AG10803 (cell line): ENCODE results near the gene RFC5.
A peak's percentile ranks its signal among the peaks of the same experiment; 100 is the strongest.

Experiments used
- DNase-seq: peaks from one replicate; pipeline ENCODE4 v3.0.0; 2010; ENCODE audit warnings: low read depth
- H3K4me3 ChIP-seq: 2 replicates; pipeline ENCODE4 v1.5.1; 2011; ENCODE audit warnings: mild to moderate bottlenecking, low read length, control low read depth
- TF ChIP-seq, protein P1 (sequence below): conservative IDR thresholded peaks from 2 replicates; pipeline ENCODE4 v1.5.1; 2011; ENCODE audit warnings: mild to moderate bottlenecking, low read length, control low read depth, inconsistent platforms

RFC5 gene

DNA sequence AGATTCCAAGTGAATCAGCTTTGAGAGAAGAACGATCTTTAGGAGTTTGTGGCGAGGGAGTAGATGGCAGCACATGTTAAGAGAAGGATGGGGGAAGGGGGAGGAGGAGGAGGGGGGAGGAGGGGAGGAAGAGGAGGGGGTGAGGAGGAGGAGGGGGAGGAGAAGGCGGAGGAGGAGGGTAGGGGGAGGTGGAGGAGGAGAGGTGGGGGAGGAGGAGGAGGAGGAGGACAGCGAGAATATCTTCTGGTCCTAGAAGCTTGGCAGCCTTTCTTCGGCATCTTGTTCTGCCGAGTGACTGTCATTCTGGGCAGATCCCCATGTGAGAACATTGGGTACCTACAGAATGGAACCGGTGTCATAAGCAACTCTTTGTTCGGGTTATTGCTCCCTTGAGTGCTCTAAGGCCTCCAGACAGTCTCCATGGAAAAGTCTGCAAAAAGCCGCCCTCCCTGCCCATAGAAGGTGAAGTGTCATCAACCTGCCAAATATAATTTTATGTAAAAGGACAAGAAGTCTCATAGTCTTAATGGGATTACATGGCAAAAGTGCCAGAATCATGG lies 6.9 kb downstream of the RFC5 start:
- TF ChIP-seq, protein P1, sequence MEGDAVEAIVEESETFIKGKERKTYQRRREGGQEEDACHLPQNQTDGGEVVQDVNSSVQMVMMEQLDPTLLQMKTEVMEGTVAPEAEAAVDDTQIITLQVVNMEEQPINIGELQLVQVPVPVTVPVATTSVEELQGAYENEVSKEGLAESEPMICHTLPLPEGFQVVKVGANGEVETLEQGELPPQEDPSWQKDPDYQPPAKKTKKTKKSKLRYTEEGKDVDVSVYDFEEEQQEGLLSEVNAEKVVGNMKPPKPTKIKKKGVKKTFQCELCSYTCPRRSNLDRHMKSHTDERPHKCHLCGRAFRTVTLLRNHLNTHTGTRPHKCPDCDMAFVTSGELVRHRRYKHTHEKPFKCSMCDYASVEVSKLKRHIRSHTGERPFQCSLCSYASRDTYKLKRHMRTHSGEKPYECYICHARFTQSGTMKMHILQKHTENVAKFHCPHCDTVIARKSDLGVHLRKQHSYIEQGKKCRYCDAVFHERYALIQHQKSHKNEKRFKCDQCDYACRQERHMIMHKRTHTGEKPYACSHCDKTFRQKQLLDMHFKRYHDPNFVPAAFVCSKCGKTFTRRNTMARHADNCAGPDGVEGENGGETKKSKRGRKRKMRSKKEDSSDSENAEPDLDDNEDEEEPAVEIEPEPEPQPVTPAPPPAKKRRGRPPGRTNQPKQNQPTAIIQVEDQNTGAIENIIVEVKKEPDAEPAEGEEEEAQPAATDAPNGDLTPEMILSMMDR, result no peak
- H3K4me3 ChIP-seq, result no peak overlapping the region
- no peak for DNase-seq

- DNase-seq, result no peak
- no peak overlapping the region for H3K4me3 ChIP-seq
- TF ChIP-seq, protein P1, result no peak
These were observed 8.7 kb downstream of the RFC5 start for GRCh38 chr12:118025168-118025567.

DNA sequence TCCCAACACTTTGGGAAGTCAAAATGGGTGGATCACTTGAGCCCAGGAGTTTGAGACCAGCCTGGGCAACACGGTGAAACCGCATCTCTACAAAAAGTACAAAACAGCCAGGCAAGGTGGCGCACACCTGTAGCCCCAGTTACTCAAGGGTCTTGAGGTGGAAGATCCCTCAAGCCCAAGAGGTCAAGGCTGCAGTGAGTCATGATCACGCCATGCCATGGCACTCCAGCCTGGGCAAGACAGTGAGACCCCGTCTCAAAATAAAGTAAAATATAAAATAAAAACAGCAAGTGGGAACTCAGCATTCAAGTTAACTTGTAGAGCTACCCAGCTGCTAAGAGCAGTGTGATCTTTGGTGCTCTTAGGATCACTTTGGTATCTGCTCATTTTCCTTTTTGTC lies 12.7 kb downstream of the RFC5 start:
- DNase-seq, result no peak
- no peak overlapping the region for H3K4me3 ChIP-seq
- TF ChIP-seq, protein P1, result no peak

- no peak for DNase-seq
These were observed 15.7 kb downstream of the RFC5 start for GRCh38 chr12:118032188-118032587.

GRCh38 chr12:118033323-118033722 lies 16.8 kb downstream of the RFC5 start:
- TF ChIP-seq, protein P1, result no peak
- 0 out of 2 replicates have a peak overlapping the region, but pooled peaks have one; percentile 2 for H3K4me3 ChIP-seq
- DNase-seq, result no peak

More at GRCh38 chr12:118032188-118032587, 15.7 kb downstream of the RFC5 start:
- H3K4me3 ChIP-seq, result no peak overlapping the region
- TF ChIP-seq, protein P1, result no peak

DNA sequence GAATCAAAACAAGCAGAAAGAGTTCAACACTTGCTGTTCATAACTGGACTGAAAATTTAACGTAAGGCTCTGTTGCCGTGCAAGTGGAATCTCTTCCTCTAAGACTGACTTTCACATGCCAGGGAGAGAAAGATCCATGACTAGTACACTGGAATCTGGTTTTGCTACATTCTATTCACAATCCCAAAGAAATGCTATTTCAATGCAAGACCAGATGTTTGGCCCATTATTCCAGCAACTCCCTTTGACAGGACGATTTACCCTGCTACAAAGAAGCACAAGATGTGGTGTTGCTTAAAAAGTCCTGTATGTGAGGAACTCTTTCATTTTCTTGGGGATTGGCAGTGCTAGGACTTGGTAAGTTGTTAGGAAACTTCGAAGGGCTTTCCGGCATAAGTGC lies 17.4 kb downstream of the RFC5 start:
- peak; percentile 94 for DNase-seq
- H3K4me3 ChIP-seq, result peak overlapping the region; percentile 36
- TF ChIP-seq, protein P1, result no peak

DNA sequence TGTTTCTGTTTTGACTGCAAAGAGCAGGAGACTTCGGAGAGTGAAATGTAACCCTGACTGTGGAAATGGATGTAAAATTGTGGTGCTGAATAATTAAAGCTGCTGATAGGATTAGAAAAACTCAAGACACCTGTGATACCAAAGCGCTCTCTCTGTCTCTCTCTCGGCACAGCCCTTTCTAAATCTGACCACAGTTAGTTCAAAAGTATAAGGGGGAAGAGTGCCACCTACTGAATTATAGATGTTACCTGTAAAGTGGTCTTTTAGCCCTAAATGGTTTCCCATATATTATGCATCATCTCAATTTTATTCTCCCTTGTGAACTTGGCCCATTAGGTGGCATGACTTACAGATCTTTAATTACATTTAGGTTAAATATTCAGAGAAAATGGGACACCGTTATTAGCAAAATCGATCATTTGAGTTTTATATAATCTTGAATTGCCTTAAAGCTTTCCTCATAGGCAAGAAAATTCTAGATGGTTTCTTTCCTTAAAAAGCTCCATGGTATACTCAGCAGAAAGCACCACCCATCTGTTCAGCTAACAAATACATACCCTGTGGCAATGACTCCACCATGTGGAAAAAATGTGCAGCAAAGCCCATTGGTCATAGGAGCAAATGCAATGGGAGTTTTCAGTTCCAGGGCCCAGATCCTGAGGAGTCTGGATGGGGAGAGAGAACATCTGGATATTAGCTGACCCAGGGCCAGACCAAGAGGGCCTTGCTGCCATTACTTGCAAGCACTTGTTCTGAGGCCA lies 18.1 kb downstream of the RFC5 start:
- TF ChIP-seq, protein P1, result peak; percentile 67

More for the DNA sequence above, 18.1 kb downstream of the RFC5 start:
- H3K4me3 ChIP-seq, result peak overlapping the region; percentile 36
- DNase-seq, result peak; percentile 80
